Spleen (tissue), 11 donors: Measurements from ENCODE around the gene SERPINB4. TPM values are rescaled to one million over a fixed set of nuclear protein-coding genes. Genes with fewer than 3 reads are reported as not detected.

ENCODE experiments used
- DNase-seq: peaks from one replicate; pipeline ENCODE4 v3.0.0-alpha.2; 2020
- H3K27ac ChIP-seq, 8 donors: fragments of 200-600 bp; sonication (generic) in 7 of 8; 1 replicate in 4 of 8; 2 replicates in 4 of 8; pipeline versions ENCODE4 v1.5.0 to v1.8.0; 2016 to 2021; ENCODE audit warnings: inconsistent platforms in 4 of 8, mild to moderate bottlenecking in 4 of 8, moderate library complexity in 1 of 8
- H3K27me3 ChIP-seq, 7 donors: fragments of 200-600 bp; sonication (generic) in 6 of 7; replicated peaks in 1 of 7; 1 replicate in 4 of 7; 2 replicates in 3 of 7; pipeline versions ENCODE4 v1.5.0 to v1.8.0; 2016 to 2021; ENCODE audit warnings: inconsistent platforms in 3 of 7, mild to moderate bottlenecking in 1 of 7
- H3K36me3 ChIP-seq, 6 donors: fragments of 200-600 bp; sonication (generic) in 5 of 6; 1 replicate in 4 of 6; 2 replicates in 2 of 6; pipeline versions ENCODE4 v1.5.0 to v1.8.0; 2016 to 2021; ENCODE audit warnings: inconsistent platforms in 2 of 6
- H3K4me1 ChIP-seq, 6 donors: fragments of 200-600 bp; sonication (generic) in 5 of 6; 1 replicate in 3 of 6; 2 replicates in 3 of 6; pipeline versions ENCODE4 v1.5.0 to v1.8.0; 2016 to 2021; ENCODE audit warnings: inconsistent platforms in 3 of 6
- H3K4me3 ChIP-seq, 8 donors: fragments of 200-600 bp; sonication (generic) in 7 of 8; 1 replicate in 4 of 8; 2 replicates in 4 of 8; pipeline versions ENCODE4 v1.5.0 to v1.8.0; 2016 to 2021; ENCODE audit warnings: inconsistent platforms in 4 of 8, mild to moderate bottlenecking in 4 of 8, moderate library complexity in 2 of 8
- H3K9me3 ChIP-seq, 8 donors: fragments of 200-600 bp; sonication (generic) in 7 of 8; 1 replicate in 4 of 8; 2 replicates in 4 of 8; pipeline versions ENCODE4 v1.5.0 to v1.8.0; 2016 to 2021; ENCODE audit warnings: inconsistent platforms in 4 of 8
- CTCF ChIP-seq, 11 experiments: fragments of 200-600 bp in 7 of 11; fragments of 450-650 bp in 4 of 11; sonication (generic) in 4 of 11; IDR thresholded peaks in 8 of 11; conservative IDR thresholded peaks in 3 of 11; 1 replicate in 7 of 11; 2 replicates in 4 of 11; pipeline versions ENCODE4 v1.4.0 to v1.8.0; 2016 to 2021; ENCODE audit warnings: antibody characterized with exemption in 11 of 11, inconsistent platforms in 4 of 11, mild to moderate bottlenecking in 1 of 11
- POLR2A ChIP-seq, 3 donors: fragments of 450-650 bp; IDR thresholded peaks; one replicate each; pipeline ENCODE4 v1.5.1; 2017; ENCODE audit warnings: antibody characterized with exemption in 3 of 3, mild to moderate bottlenecking in 1 of 3
- POLR2AphosphoS5 ChIP-seq, 3 donors: sonication (generic); formaldehyde crosslinking; IDR thresholded peaks; one replicate each; pipeline ENCODE4 v1.5.1; 2017; ENCODE audit warnings: antibody characterized with exemption in 3 of 3
- WGBS, 5 donors: extraction: QIAGEN DNeasy Blood & Tissue Kit in 3 of 5; methylation state at CpG; one replicate each; pipeline versions ENCODE4 v1.1.5 to v1.1.7; 2013 to 2018; 5-methylcytosine and 5-hydroxymethylcytosine counted together
- intact Hi-C: fragments of 100-400 bp; cut with DNase I; formaldehyde crosslinking; loops from one replicate; pipeline ENCODE4 v1.15.0; 2023; ENCODE audit warnings: low total_unique reads
- polyA plus RNA-seq, 3 donors: library from polyadenylated mRNA; stranded (reverse); fragments of 200-250 nt; gene quantifications; one replicate each; pipeline ENCODE4 v1.2.1, GENCODE V29; 2013
- total RNA-seq, 7 donors: library from RNA; depleted of rRNA in 3 of 7; stranded (reverse); fragments of >200 nt in 3 of 7; fragmentation: NEBNext Ultra II Directional in 4 of 7; extraction: Animal tissue kit (Norgen Biotek cat#: 25700) in 4 of 7; gene quantifications; one replicate each; pipeline versions ENCODE4 v1.1.0 to v1.2.1, GENCODE V29; 2016 to 2021
- donor health status: healthy with polysubstance abuse.
- donor health status: DM: no; HTN: no; CAD: no; lungs with moderate emphysema.
- donor health status: DM: no; HTN: no; CAD: no.
- donor health status: Bipolar disorder and iron deficiency.
- donor health status: healthy.
- donor health status: DM: no; HTN: no; CAD: no.
- donor health status: DM: yes; HTN: yes; CAD: no.

SERPINB4 gene
- total and polyA plus RNA-seq, 10 donors, result 0.09 TPM; not detected in 9

GRCh38 chr18:63637703-63638102, 6.4 kb downstream of the SERPINB4 start:
- Histone ChIP-seq H3K4me1 (no peaks in the 10 kb centered on the region), H3K27me3 (no peaks in the 10 kb centered on the region), H3K4me3 (no peak overlapping the region), H3K27ac (no peak overlapping the region), H3K36me3 (no peaks in the 10 kb centered on the region), H3K9me3 (peaks cover 0 to 12% (median 0%) of the 10 kb centered on the region in 8 donors)
- intact Hi-C loops, result no loop called here
- WGBS, 5 donors, result 77 to 88% (median 86%) methylated on average over 6 of the region's 6 CpGs
- TF ChIP-seq POLR2AphosphoS5 (IDR thresholded peaks at IDR 0.05), result no peak
- no peak for TF ChIP-seq CTCF (IDR thresholded peaks at IDR 0.05 in 8 of 11, conservative IDR thresholded peaks at IDR 0.05 in 3 of 11)
- TF ChIP-seq POLR2A (IDR thresholded peaks at IDR 0.05), result no peak
- DNase-seq, result no peak

GRCh38 chr18:63627819-63628218, 16.2 kb downstream of the SERPINB4 start:
- Histone ChIP-seq H3K27ac (no peak overlapping the region), H3K36me3 (no peaks in the 10 kb centered on the region), H3K4me3 (no peak overlapping the region), H3K9me3 (peaks cover 0 to 91% (median 62%) of the 10 kb centered on the region in 8 donors), H3K4me1 (no peaks in the 10 kb centered on the region), H3K27me3 (no peaks in the 10 kb centered on the region)
- TF ChIP-seq POLR2A (IDR thresholded peaks at IDR 0.05) (no peak), POLR2AphosphoS5 (IDR thresholded peaks at IDR 0.05) (no peak), CTCF (IDR thresholded peaks at IDR 0.05 in 8 of 11, conservative IDR thresholded peaks at IDR 0.05 in 3 of 11) (no peak)
- intact Hi-C loops, result no loop called here
- no peak for DNase-seq

- H3K27ac ChIP-seq, result no peak overlapping the region
- no peak for TF ChIP-seq CTCF (IDR thresholded peaks at IDR 0.05 in 8 of 11, conservative IDR thresholded peaks at IDR 0.05 in 3 of 11)
- no peak for TF ChIP-seq POLR2AphosphoS5 (IDR thresholded peaks at IDR 0.05)
- no peak for TF ChIP-seq POLR2A (IDR thresholded peaks at IDR 0.05)
- 69 to 83% (median 79%) methylated on average over 4 of the region's 4 CpGs for WGBS, 5 donors
These were observed 17.6 kb downstream of the SERPINB4 start for GRCh38 chr18:63626431-63626830.

GRCh38 chr18:63624863-63625262, 19.2 kb downstream of the SERPINB4 start:
- WGBS, 5 donors, result 83 to 91% (median 86%) methylated on average over 3 of the region's 3 CpGs
- intact Hi-C loops, result no loop called here

More at GRCh38 chr18:63626431-63626830, 17.6 kb downstream of the SERPINB4 start:
- Histone ChIP-seq H3K27me3 (no peaks in the 10 kb centered on the region), H3K4me3 (no peak overlapping the region), H3K9me3 (peaks cover 0 to 81% (median 56%) of the 10 kb centered on the region in 8 donors), H3K36me3 (no peaks in the 10 kb centered on the region), H3K4me1 (no peaks in the 10 kb centered on the region)
- intact Hi-C loops, result no loop called here
- no peak for DNase-seq

More at GRCh38 chr18:63624863-63625262, 19.2 kb downstream of the SERPINB4 start:
- TF ChIP-seq CTCF (IDR thresholded peaks at IDR 0.05 in 8 of 11, conservative IDR thresholded peaks at IDR 0.05 in 3 of 11) (no peak), POLR2A (IDR thresholded peaks at IDR 0.05) (no peak), POLR2AphosphoS5 (IDR thresholded peaks at IDR 0.05) (no peak)
- Histone ChIP-seq H3K9me3 (peaks cover 0 to 79% (median 51%) of the 10 kb centered on the region in 8 donors), H3K27me3 (no peaks in the 10 kb centered on the region), H3K4me1 (no peaks in the 10 kb centered on the region), H3K27ac (no peak overlapping the region), H3K4me3 (no peak overlapping the region), H3K36me3 (no peaks in the 10 kb centered on the region)
- no peak for DNase-seq
